Measurements from ENCODE around the gene TPPP2. TPM values are rescaled to one million over a fixed set of nuclear protein-coding genes. Genes with fewer than 3 reads are reported as not detected.
"Not testable (repeated sequence)": the region's sequence is repeated elsewhere in the genome, so short reads cannot be mapped to it uniquely, and the experiment has no call there.

The TPPP2 gene
- total and polyA plus RNA-seq, 10 of the 15 experiments (the other 5 are each of a cell fraction or from before 2014, with no cell fraction given) = not detected

- H3K79me2 ChIP-seq (ENCODE audit: control insufficient read depth, insufficient read depth, low read length) = no peaks in the 10 kb centered on the region
- no peak overlapping the region for H3K9ac ChIP-seq (ENCODE audit: control insufficient read depth, insufficient read depth, low read length)
- ChIA-PET POLR2A (no interaction called here), SMC1A (ENCODE audit: uncharacterized antibody, unreplicated experiment) (no interaction called here), CTCF (interaction anchor here (1.5 to 5.3 kb wide), 4 partner anchors 8 to 101 kb away, joined by 3 to 62 read pairs (median 11); no protein-coding TSS in a partner anchor), RAD21 (ENCODE audit: unreplicated experiment) (interaction anchor here (3.3 kb wide), 1 partner anchor 11 kb away, joined by 11 read pairs; no protein-coding TSS in a partner anchor)
- no peaks in the 10 kb centered on the region; a peak in 1 of 4 replicates for H3K36me3 ChIP-seq (ENCODE audit: control insufficient read depth in 2 of 2, insufficient read depth in 2 of 2, low read length in 1 of 2)
- FAIRE-seq (no peak), DNase-seq (ENCODE audit: low read depth, low spot score) (no peak), ATAC-seq (no peak)
- in situ Hi-C loops (cut with MboI) (no loop called here), intact Hi-C loops (cut with micrococcal nuclease; ENCODE audit: unreplicated experiment) (no loop called here)
- H3K4me3 ChIP-seq = no peak overlapping the region
- 74% methylated on average over 14 of the region's 14 CpGs for WGBS (ENCODE audit: insufficient coverage, insufficient replicate concordance, low lambda C conversion rate, missing lambda C conversion rate)
- TF ChIP-seq, protein P1, sequence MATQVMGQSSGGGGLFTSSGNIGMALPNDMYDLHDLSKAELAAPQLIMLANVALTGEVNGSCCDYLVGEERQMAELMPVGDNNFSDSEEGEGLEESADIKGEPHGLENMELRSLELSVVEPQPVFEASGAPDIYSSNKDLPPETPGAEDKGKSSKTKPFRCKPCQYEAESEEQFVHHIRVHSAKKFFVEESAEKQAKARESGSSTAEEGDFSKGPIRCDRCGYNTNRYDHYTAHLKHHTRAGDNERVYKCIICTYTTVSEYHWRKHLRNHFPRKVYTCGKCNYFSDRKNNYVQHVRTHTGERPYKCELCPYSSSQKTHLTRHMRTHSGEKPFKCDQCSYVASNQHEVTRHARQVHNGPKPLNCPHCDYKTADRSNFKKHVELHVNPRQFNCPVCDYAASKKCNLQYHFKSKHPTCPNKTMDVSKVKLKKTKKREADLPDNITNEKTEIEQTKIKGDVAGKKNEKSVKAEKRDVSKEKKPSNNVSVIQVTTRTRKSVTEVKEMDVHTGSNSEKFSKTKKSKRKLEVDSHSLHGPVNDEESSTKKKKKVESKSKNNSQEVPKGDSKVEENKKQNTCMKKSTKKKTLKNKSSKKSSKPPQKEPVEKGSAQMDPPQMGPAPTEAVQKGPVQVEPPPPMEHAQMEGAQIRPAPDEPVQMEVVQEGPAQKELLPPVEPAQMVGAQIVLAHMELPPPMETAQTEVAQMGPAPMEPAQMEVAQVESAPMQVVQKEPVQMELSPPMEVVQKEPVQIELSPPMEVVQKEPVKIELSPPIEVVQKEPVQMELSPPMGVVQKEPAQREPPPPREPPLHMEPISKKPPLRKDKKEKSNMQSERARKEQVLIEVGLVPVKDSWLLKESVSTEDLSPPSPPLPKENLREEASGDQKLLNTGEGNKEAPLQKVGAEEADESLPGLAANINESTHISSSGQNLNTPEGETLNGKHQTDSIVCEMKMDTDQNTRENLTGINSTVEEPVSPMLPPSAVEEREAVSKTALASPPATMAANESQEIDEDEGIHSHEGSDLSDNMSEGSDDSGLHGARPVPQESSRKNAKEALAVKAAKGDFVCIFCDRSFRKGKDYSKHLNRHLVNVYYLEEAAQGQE (IDR thresholded peaks at IDR 0.05; ENCODE audit: low read depth, low read length) = no peak
- TF ChIP-seq PAX5 (IDR thresholded peaks at IDR 0.05; ENCODE audit: borderline replicate concordance, low read depth, low read length) (no peak), HDGF (IDR thresholded peaks at IDR 0.05) (no peak), ZBED1 (IDR thresholded peaks at IDR 0.05; ENCODE audit: borderline replicate concordance) (no peak), RCOR1 (conservative IDR thresholded peaks at IDR 0.05; ENCODE audit: low read depth, low read length) (no peak), YY1 (IDR thresholded peaks at IDR 0.05; ENCODE audit: low read depth, low read length) (no peak), NFIC (IDR thresholded peaks at IDR 0.05; ENCODE audit: low read depth, low read length) (no peak)
- TF ChIP-seq, protein P2, sequence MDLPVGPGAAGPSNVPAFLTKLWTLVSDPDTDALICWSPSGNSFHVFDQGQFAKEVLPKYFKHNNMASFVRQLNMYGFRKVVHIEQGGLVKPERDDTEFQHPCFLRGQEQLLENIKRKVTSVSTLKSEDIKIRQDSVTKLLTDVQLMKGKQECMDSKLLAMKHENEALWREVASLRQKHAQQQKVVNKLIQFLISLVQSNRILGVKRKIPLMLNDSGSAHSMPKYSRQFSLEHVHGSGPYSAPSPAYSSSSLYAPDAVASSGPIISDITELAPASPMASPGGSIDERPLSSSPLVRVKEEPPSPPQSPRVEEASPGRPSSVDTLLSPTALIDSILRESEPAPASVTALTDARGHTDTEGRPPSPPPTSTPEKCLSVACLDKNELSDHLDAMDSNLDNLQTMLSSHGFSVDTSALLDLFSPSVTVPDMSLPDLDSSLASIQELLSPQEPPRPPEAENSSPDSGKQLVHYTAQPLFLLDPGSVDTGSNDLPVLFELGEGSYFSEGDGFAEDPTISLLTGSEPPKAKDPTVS (IDR thresholded peaks at IDR 0.05; ENCODE audit: low read depth, low read length) = no peak
- TF ChIP-seq, protein P3, sequence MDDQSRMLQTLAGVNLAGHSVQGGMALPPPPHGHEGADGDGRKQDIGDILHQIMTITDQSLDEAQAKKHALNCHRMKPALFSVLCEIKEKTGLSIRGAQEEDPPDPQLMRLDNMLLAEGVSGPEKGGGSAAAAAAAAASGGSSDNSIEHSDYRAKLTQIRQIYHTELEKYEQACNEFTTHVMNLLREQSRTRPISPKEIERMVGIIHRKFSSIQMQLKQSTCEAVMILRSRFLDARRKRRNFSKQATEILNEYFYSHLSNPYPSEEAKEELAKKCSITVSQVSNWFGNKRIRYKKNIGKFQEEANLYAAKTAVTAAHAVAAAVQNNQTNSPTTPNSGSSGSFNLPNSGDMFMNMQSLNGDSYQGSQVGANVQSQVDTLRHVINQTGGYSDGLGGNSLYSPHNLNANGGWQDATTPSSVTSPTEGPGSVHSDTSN (IDR thresholded peaks at IDR 0.05; ENCODE audit: insufficient replicate concordance, low read depth, low read length) = no peak
- H3K4me1 ChIP-seq (ENCODE audit: control insufficient read depth, insufficient read depth, low read length) = no peaks in the 10 kb centered on the region
- H3K27me3 ChIP-seq (replicated peaks in 1 of 2; ENCODE audit: control insufficient read depth in 2 of 2, insufficient read depth in 2 of 2, low read length in 1 of 2) = no peaks in the 10 kb centered on the region
- no peaks in the 10 kb centered on the region for H4K20me1 ChIP-seq (ENCODE audit: control insufficient read depth, insufficient read depth)
- no peaks in the 10 kb centered on the region for H3K9me3 ChIP-seq (replicated peaks; ENCODE audit: control insufficient read depth, insufficient read depth, low read length)
- no peak overlapping the region for H3K27ac ChIP-seq (ENCODE audit: control insufficient read depth, insufficient read depth)
- no TSS peak for BruUV-seq (replicated peaks)
- H3K4me2 ChIP-seq (ENCODE audit: control insufficient read depth, insufficient read depth) = no peak overlapping the region
- H2AFZ ChIP-seq (ENCODE audit: control insufficient read depth, low read depth, low read length) = no peak overlapping the region
These were observed 26.1 kb upstream of the TPPP2 start for GRCh38 chr14:21003788-21004346.

- H3K79me2 ChIP-seq (ENCODE audit: control insufficient read depth, insufficient read depth, low read length); FAIRE-seq; DNase-seq (ENCODE audit: low read depth, low spot score); H3K4me3 ChIP-seq; RAD21 ChIA-PET (ENCODE audit: unreplicated experiment); intact Hi-C loops (cut with micrococcal nuclease; ENCODE audit: unreplicated experiment); H3K9me3 ChIP-seq (replicated peaks; ENCODE audit: control insufficient read depth, insufficient read depth, low read length); H3K4me1 ChIP-seq (ENCODE audit: control insufficient read depth, insufficient read depth, low read length); H3K27ac ChIP-seq (ENCODE audit: control insufficient read depth, insufficient read depth); H2AFZ ChIP-seq (ENCODE audit: control insufficient read depth, low read depth, low read length); H3K36me3 ChIP-seq (ENCODE audit: control insufficient read depth in 2 of 2, insufficient read depth in 2 of 2, low read length in 1 of 2); H3K9ac ChIP-seq (ENCODE audit: control insufficient read depth, insufficient read depth, low read length); in situ Hi-C loops (cut with MboI); ATAC-seq; H3K4me2 ChIP-seq (ENCODE audit: control insufficient read depth, insufficient read depth); H4K20me1 ChIP-seq (ENCODE audit: control insufficient read depth, insufficient read depth); H3K27me3 ChIP-seq (replicated peaks in 1 of 2; ENCODE audit: control insufficient read depth in 2 of 2, insufficient read depth in 2 of 2, low read length in 1 of 2); POLR2A ChIA-PET; BruUV-seq (replicated peaks): not testable (repeated sequence)
- 28% methylated on average over 3 of the region's 3 CpGs for WGBS (ENCODE audit: insufficient coverage, insufficient replicate concordance, low lambda C conversion rate, missing lambda C conversion rate)
- ChIA-PET CTCF (interaction anchor here (0.8 to 10.7 kb wide), 6 partner anchors 10 to 95 kb away, joined by 3 to 253 read pairs (median 3); partner anchors contain the start of gene TMEM253), SMC1A (ENCODE audit: uncharacterized antibody, unreplicated experiment) (interaction anchor here (0.6 to 1.4 kb wide), 2 partner anchors 87 to 151 kb away, joined by 3 read pairs; no protein-coding TSS in a partner anchor)
These were observed 20.3 kb upstream of the TPPP2 start for GRCh38 chr14:21009721-21010120.

All from GM12878 (cell line).